B cell (primary cell): ENCODE data around the gene MGMT. TPM values are rescaled to one million over a fixed set of nuclear protein-coding genes. Genes with fewer than 3 reads are reported as not detected.

Source experiments
- ATAC-seq: fragments of 200-7000 bp; cut with Tn5 transposase; one replicate; pipeline ENCODE4 v1.10.0; 2021; ENCODE audit warnings: low read depth, mild to moderate bottlenecking, moderate number of reproducible peaks, moderate library complexity
- CTCF ChIA-PET: fragments of 350-600 bp; sonication (Branson Sonifier 250); formaldehyde crosslinking; loops from one replicate; lab custom pipeline; 2021; ENCODE audit warnings: antibody characterized with exemption, inconsistent platforms; lab: Charles Lee
- POLR2A ChIA-PET: fragments of 350-600 bp; sonication (Branson Sonifier 250); formaldehyde crosslinking; loops from one replicate; lab custom pipeline; 2021; ENCODE audit warnings: antibody characterized with exemption; lab: Charles Lee
- DNase-seq: peaks from one replicate; pipeline ENCODE4 v3.0.0; 2013
- H2AFZ ChIP-seq: 2 replicates; pipeline ENCODE4 v1.6.1; 2012; ENCODE audit warnings: mild to moderate bottlenecking, low read depth, low read length; ENCODE audit not compliant: insufficient read depth, poor library complexity, severe bottlenecking
- H3K27ac ChIP-seq, 2 donors: 1 replicate in 1 of 2; 2 replicates in 1 of 2; pipeline ENCODE4 v1.5.1; 2012 to 2013; ENCODE audit warnings: low read length in 2 of 2, mild to moderate bottlenecking in 2 of 2, moderate library complexity in 1 of 2
- H3K27me3 ChIP-seq, 4 experiments: fragments of 200-600 bp in 1 of 4; sonication (generic) in 1 of 4; replicated peaks in 1 of 4; 1 replicate in 2 of 4; 2 replicates in 2 of 4; pipeline versions ENCODE4 v1.6.1 to v1.7.0; 2013 to 2016; ENCODE audit warnings: low read length in 3 of 4, mild to moderate bottlenecking in 2 of 4, mixed read lengths in 1 of 4, moderate library complexity in 1 of 4; ENCODE audit not compliant: insufficient read depth in 4 of 4, control insufficient read depth in 3 of 4; ENCODE audit errors: control extremely low read depth in 1 of 4
- H3K36me3 ChIP-seq, 2 experiments: replicated peaks in 1 of 2; 1 replicate in 1 of 2; 2 replicates in 1 of 2; pipeline versions ENCODE4 v1.6.1 to v1.7.1; 2013; ENCODE audit warnings: low read length in 1 of 2; ENCODE audit not compliant: insufficient read depth in 2 of 2, control insufficient read depth in 1 of 2; ENCODE audit errors: control extremely low read depth in 1 of 2, extremely low read depth in 1 of 2
- H3K4me1 ChIP-seq, 2 donors: fragments of 200-600 bp in 1 of 2; sonication (generic) in 1 of 2; 1 replicate in 1 of 2; 2 replicates in 1 of 2; pipeline versions ENCODE4 v1.5.1 to v1.6.1; 2013 to 2017; ENCODE audit warnings: low read length in 2 of 2; ENCODE audit not compliant: control insufficient read depth in 2 of 2, insufficient read depth in 2 of 2
- H3K4me2 ChIP-seq: replicated peaks from 2 replicates; pipeline ENCODE3; 2012; ENCODE audit warnings: mild to moderate bottlenecking, low read depth, low read length; ENCODE audit not compliant: poor library complexity, severe bottlenecking
- H3K4me3 ChIP-seq, 5 experiments: fragments of 200-600 bp in 1 of 5; sonication (generic) in 1 of 5; 1 replicate in 3 of 5; 2 replicates in 2 of 5; pipeline versions ENCODE4 v1.5.1 to v1.7.0; 2011 to 2016; ENCODE audit warnings: low read length in 4 of 5, mild to moderate bottlenecking in 4 of 5, low read depth in 2 of 5, control low read depth in 1 of 5, moderate library complexity in 1 of 5; ENCODE audit not compliant: insufficient read depth in 1 of 5; ENCODE audit errors: control extremely low read depth in 1 of 5, extremely low read depth in 1 of 5
- H3K79me2 ChIP-seq: fragments of 200-600 bp; sonication (generic); one replicate; pipeline ENCODE4 v1.6.0; 2016; ENCODE audit warnings: low read length; ENCODE audit not compliant: control insufficient read depth, insufficient read depth
- H3K9ac ChIP-seq: fragments of 200-600 bp; sonication (generic); 2 replicates; pipeline ENCODE4 v1.6.1; 2017; ENCODE audit warnings: mild to moderate bottlenecking, low read length, moderate library complexity
- H3K9me3 ChIP-seq, 3 donors: one replicate each; pipeline versions ENCODE4 v1.6.1 to v1.7.1; 2013; ENCODE audit warnings: low read length in 2 of 3; ENCODE audit not compliant: control insufficient read depth in 2 of 3, insufficient read depth in 1 of 3; ENCODE audit errors: control extremely low read depth in 1 of 3
- H4K20me1 ChIP-seq: 2 replicates; pipeline ENCODE4 v1.6.0; 2012; ENCODE audit warnings: mild to moderate bottlenecking, low read length; ENCODE audit not compliant: insufficient read depth, control insufficient read depth, poor library complexity, severe bottlenecking
- H3K27ac Mint-ChIP-seq: one replicate; pipeline ENCODE4 v1.8.0; 2021; ENCODE audit warnings: mixed read lengths
- H3K27me3 Mint-ChIP-seq: one replicate; pipeline ENCODE4 v1.8.0; 2021; ENCODE audit warnings: mixed read lengths
- H3K4me1 Mint-ChIP-seq: one replicate; pipeline ENCODE4 v1.8.0; 2021; ENCODE audit warnings: mixed read lengths
- H3K4me3 Mint-ChIP-seq: one replicate; pipeline ENCODE4 v1.8.0; 2021; ENCODE audit warnings: mixed read lengths
- H3K9me3 Mint-ChIP-seq: one replicate; pipeline ENCODE4 v1.8.0; 2022; ENCODE audit warnings: mixed read lengths; ENCODE audit not compliant: insufficient read depth
- CTCF ChIP-seq: fragments of 200-600 bp; IDR thresholded peaks from one replicate; pipeline ENCODE4 v1.8.0; 2022; ENCODE audit warnings: antibody characterized with exemption, mild to moderate bottlenecking
- EZH2 ChIP-seq: IDR thresholded peaks from 2 replicates; pipeline ENCODE4 v1.6.1; 2012; ENCODE audit warnings: borderline replicate concordance, low read depth, mild to moderate bottlenecking, moderate library complexity, low read length; ENCODE audit not compliant: insufficient read depth, poor library complexity, severe bottlenecking
- WGBS: methylation state at CpG from one replicate; pipeline ENCODE4 v1.1.5; 2013; ENCODE audit warnings: missing lambda C conversion rate; ENCODE audit not compliant: insufficient coverage; 5-methylcytosine and 5-hydroxymethylcytosine counted together
- intact Hi-C: fragments of 100-400 bp; cut with micrococcal nuclease; formaldehyde crosslinking; loops from one replicate; pipeline ENCODE4 v1.10.0; 2022
- polyA plus RNA-seq: library from polyadenylated mRNA; depleted of rRNA; stranded (reverse); fragments of >200 nt; gene quantifications from 2 replicates; pipeline ENCODE4 v1.2.3, GENCODE V29; 2012
- total RNA-seq, 2 donors: library from RNA; stranded (reverse); fragments of 120-200 nt in 1 of 2; gene quantifications; 1 replicate in 1 of 2; 2 replicates in 1 of 2; pipeline versions ENCODE4 v1.2.3 to v1.2.4, GENCODE V29; 2013 to 2022

Gene MGMT
- total and polyA plus RNA-seq, 2 donors (not counting 1 experiment from before 2014, with no cell fraction given): 16.6 to 87.7 TPM

GRCh38 chr10:129786216-129786615, 319.2 kb downstream of the MGMT start:
- H3K27ac Mint-ChIP-seq: no peak overlapping the region
- Histone ChIP-seq H3K27ac (no peak overlapping the region), H4K20me1 (no peaks in the 10 kb centered on the region), H3K27me3 (no peaks in the 10 kb centered on the region), H3K9me3 (peaks cover 0 to 44% (median 0%) of the 10 kb centered on the region in 3 donors), H3K4me1 (no peaks in the 10 kb centered on the region), H3K9ac (no peak overlapping the region), H3K36me3 (no peaks in the 10 kb centered on the region), H3K4me2 (no peak overlapping the region), H3K4me3 (no peak overlapping the region), H3K79me2 (no peaks in the 10 kb centered on the region), H2AFZ (no peak overlapping the region)
- WGBS: 98% methylated on average over 6 of the region's 10 CpGs
- DNase-seq (no peak), ATAC-seq (no peak)
- CTCF ChIA-PET: no interaction called here
- no peak for TF ChIP-seq CTCF
- no peak for TF ChIP-seq EZH2
- intact Hi-C loops: no loop called here
- H3K27me3 Mint-ChIP-seq: no peaks in the 10 kb centered on the region
- POLR2A ChIA-PET: interaction anchor here (0.6 kb wide), 1 partner anchor 104 kb away, joined by 3 read pairs; no protein-coding TSS in a partner anchor
- H3K4me1 Mint-ChIP-seq: no peaks in the 10 kb centered on the region
- H3K9me3 Mint-ChIP-seq: peaks cover 13% of the 10 kb centered on the region
- H3K4me3 Mint-ChIP-seq: no peak overlapping the region

- peaks cover 14% of the 10 kb centered on the region for H3K9me3 Mint-ChIP-seq
- H3K4me3 Mint-ChIP-seq: no peak overlapping the region
- H3K4me1 Mint-ChIP-seq: no peaks in the 10 kb centered on the region
- no peak for ATAC-seq
- DNase-seq: no peak
- H3K36me3 ChIP-seq: no peaks in the 10 kb centered on the region
- no peaks in the 10 kb centered on the region for H3K27me3 Mint-ChIP-seq
- intact Hi-C loops: no loop called here
- H3K4me2 ChIP-seq: no peak overlapping the region
- H3K27me3 ChIP-seq: no peaks in the 10 kb centered on the region
- H3K4me1 ChIP-seq: no peaks in the 10 kb centered on the region
- no peak overlapping the region for H2AFZ ChIP-seq
- ChIA-PET CTCF (no interaction called here), POLR2A (no interaction called here)
- H3K79me2 ChIP-seq: no peaks in the 10 kb centered on the region
- no peak overlapping the region for H3K27ac Mint-ChIP-seq
- H4K20me1 ChIP-seq: no peaks in the 10 kb centered on the region
- no peak overlapping the region for H3K9ac ChIP-seq
- WGBS: 100% methylated on average over 4 of the region's 5 CpGs
- TF ChIP-seq EZH2: no peak
- peaks cover 0 to 38% (median 0%) of the 10 kb centered on the region in 3 donors for H3K9me3 ChIP-seq
- H3K4me3 ChIP-seq: no peak overlapping the region
- no peak overlapping the region for H3K27ac ChIP-seq
Observed at GRCh38 chr10:129787557-129787956, 320.5 kb downstream of the MGMT start.
